Measurements from ENCODE around the gene LYSMD3.

The LYSMD3 gene

GRCh38 chr5:90475436-90475980 lies 53.9 kb downstream of the LYSMD3 start:
- TF ChIP-seq CTCF (IDR thresholded peaks at IDR 0.05; ENCODE audit: poor library complexity, severe bottlenecking) = no peak
- peak overlapping the region; percentile 73 for H3K4me3 ChIP-seq (ENCODE audit: severe bottlenecking)
- peaks cover 8% of the 10 kb centered on the region for H3K4me1 ChIP-seq (ENCODE audit: insufficient read depth, poor library complexity, severe bottlenecking)
- no peaks in the 10 kb centered on the region for H3K9me3 ChIP-seq (ENCODE audit: severe bottlenecking)
- H3K27me3 ChIP-seq (ENCODE audit: insufficient read depth, poor library complexity, severe bottlenecking) = no peaks in the 10 kb centered on the region
- no peak for ATAC-seq (ENCODE audit: low read depth)
- H3K27ac ChIP-seq (ENCODE audit: poor library complexity, severe bottlenecking) = no peak overlapping the region
- DNase-seq (ENCODE audit: low spot score) = no peak
- 0 out of 2 replicates have a peak, but pooled peaks cover 5% of the 10 kb centered on the region for H3K36me3 ChIP-seq (ENCODE audit: low read depth)

DNA sequence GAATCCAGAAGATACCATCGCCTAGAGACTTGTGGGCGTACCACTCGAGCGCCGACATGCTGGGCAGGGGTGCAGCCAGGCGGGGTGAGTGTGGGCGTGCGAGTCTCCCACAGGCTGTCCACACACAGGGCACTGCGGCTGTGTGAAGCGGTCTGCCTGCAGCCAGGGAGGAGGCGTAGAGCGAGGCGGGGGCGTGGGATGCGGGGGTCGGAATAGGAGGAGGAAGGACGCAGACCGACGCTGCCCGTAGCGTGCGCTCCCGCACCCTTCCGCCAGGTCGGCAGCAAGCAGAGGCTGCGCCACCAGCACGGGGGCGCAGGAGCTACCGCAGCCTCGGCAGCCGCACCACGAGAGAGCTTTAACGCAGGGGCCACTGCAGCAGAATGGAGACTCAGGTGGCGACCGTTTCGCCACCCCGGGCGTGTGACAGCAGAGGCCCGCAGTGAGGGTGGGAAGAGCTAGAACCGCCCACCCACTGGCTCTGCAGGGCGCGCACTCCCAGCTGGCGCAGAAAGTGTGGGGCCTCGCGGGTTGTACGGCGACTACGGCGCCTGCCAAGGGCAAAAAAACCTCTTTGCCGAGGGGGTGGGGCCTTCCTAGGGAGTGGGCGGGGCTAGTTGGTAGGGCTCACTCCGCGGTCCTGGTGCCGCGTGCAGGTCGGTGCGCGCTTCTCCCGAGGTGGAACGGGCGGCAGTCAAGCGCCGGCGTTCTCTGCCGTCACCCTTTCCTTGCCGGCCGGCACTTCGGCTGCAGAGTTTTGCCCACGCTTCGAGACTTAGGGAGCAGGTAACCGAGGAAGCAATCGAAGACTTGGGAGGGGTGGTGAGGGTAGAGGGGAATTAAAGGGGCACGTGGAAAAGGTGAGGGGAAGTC lies 54.9 kb downstream of the LYSMD3 start, which contains the start of the genes MBLAC2 and POLR3G:
Gene MBLAC2, minus strand, starts transcription at position 537 of the 873 bp plus-strand sequence. Its CDS starts 479 bp downstream, at position 58.
Gene POLR3G, plus strand, starts transcription at position 630 of the 873 bp plus-strand sequence. CDS start 10,704 bp downstream, outside the sequence.
- TF ChIP-seq CTCF (IDR thresholded peaks at IDR 0.05; ENCODE audit: poor library complexity, severe bottlenecking) = peak; percentile 50
- Histone ChIP-seq H3K4me3 (ENCODE audit: severe bottlenecking) (peak within 1 kb of the TSS; percentile 73), H3K36me3 (ENCODE audit: low read depth) (0 out of 2 replicates have a peak, but pooled peaks cover 5% of the 10 kb centered on the region), H3K27me3 (ENCODE audit: insufficient read depth, poor library complexity, severe bottlenecking) (no peaks in the 10 kb centered on the region), H3K9me3 (ENCODE audit: severe bottlenecking) (no peaks in the 10 kb centered on the region), H3K27ac (ENCODE audit: poor library complexity, severe bottlenecking) (peak within 1 kb of the TSS; percentile 49), H3K4me1 (ENCODE audit: insufficient read depth, poor library complexity, severe bottlenecking) (peaks cover 8% of the 10 kb centered on the region)
- ATAC-seq (ENCODE audit: low read depth) = peak; percentile 80
- DNase-seq (ENCODE audit: low spot score) = peak; percentile 94

DNA sequence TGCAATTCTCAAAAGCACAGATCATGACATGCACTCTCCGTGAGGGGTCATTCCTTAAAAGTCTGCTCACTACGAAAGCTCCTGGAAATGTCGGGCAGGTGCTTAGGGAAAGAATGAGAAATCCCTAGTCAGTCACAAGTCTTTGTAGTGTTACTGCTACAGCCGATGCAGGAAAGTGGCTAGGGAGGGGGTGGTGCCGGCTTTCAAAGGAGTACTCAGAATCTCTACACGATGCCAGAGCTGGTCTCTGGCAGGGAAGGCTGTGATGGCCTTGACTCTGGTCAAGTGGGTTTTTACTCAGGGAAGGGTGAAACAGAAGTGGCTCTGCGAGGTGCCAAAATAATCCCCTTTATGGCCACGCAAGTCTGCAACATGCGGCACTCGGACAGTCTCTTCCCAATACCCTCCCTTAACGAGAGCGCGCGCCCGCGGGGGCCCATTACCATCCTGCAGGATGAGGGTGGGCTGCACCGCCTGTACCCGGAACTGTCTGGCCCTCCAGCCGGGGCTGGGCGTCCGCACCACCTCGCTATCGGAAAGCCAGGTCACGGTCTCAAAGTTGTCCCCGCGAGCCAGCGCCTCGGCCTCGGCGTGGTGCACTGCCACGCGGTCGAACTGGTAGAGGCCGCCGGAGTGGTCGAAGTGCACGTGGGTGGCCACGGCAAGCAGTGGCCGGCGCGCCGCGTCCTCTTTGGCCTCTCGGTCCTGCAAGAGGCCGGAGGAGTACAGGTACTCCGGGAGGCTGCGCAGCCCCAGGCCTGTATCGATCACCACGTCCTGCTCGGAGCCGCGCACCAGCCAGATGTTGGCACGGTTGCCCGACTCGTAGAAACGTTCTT lies 55.8 kb downstream of the LYSMD3 start:
- peaks cover 8% of the 10 kb centered on the region for H3K4me1 ChIP-seq (ENCODE audit: insufficient read depth, poor library complexity, severe bottlenecking)
- H3K4me3 ChIP-seq (ENCODE audit: severe bottlenecking) = peak overlapping the region; percentile 73
- 0 out of 2 replicates have a peak, but pooled peaks cover 5% of the 10 kb centered on the region for H3K36me3 ChIP-seq (ENCODE audit: low read depth)
- DNase-seq (ENCODE audit: low spot score) (peak; percentile 83), ATAC-seq (ENCODE audit: low read depth) (peak; percentile 9)
- H3K27ac ChIP-seq (ENCODE audit: poor library complexity, severe bottlenecking) = peak overlapping the region; percentile 49
- no peak for TF ChIP-seq CTCF (IDR thresholded peaks at IDR 0.05; ENCODE audit: poor library complexity, severe bottlenecking)
- H3K9me3 ChIP-seq (ENCODE audit: severe bottlenecking) = no peaks in the 10 kb centered on the region
- H3K27me3 ChIP-seq (ENCODE audit: insufficient read depth, poor library complexity, severe bottlenecking) = no peaks in the 10 kb centered on the region

- no peak for TF ChIP-seq CTCF (IDR thresholded peaks at IDR 0.05; ENCODE audit: poor library complexity, severe bottlenecking)
- ATAC-seq (ENCODE audit: low read depth) = 0 out of 3 replicates have a peak, but pooled peaks have one; percentile 1
- H3K27ac ChIP-seq (ENCODE audit: poor library complexity, severe bottlenecking) = no peak overlapping the region
- no peaks in the 10 kb centered on the region for H3K27me3 ChIP-seq (ENCODE audit: insufficient read depth, poor library complexity, severe bottlenecking)
- no peaks in the 10 kb centered on the region for H3K9me3 ChIP-seq (ENCODE audit: severe bottlenecking)
- H3K4me1 ChIP-seq (ENCODE audit: insufficient read depth, poor library complexity, severe bottlenecking) = peaks cover 8% of the 10 kb centered on the region
- no peak for DNase-seq (ENCODE audit: low spot score)
- H3K4me3 ChIP-seq (ENCODE audit: severe bottlenecking) = peak overlapping the region; percentile 73
- H3K36me3 ChIP-seq (ENCODE audit: low read depth) = 0 out of 2 replicates have a peak, but pooled peaks cover 2% of the 10 kb centered on the region
These were observed 56.5 kb downstream of the LYSMD3 start for GRCh38 chr5:90472783-90473395.
